Smooth muscle cell of the brain vasculature (primary cell): ENCODE results near the gene ZNF664.

Source experiments
- DNase-seq: peaks from one replicate; pipeline ENCODE4 v3.0.0-alpha.2; 2012; ENCODE audit warnings: low read depth, low spot score

ZNF664 gene

GRCh38 chr12:123958876-123959275 is 14.1 kb upstream of the ZNF664 start:
- DNase-seq, result no peak

- no peak for DNase-seq
These were observed 12.8 kb upstream of the ZNF664 start for GRCh38 chr12:123960029-123960735.

GRCh38 chr12:123960856-123961255 is 12.2 kb upstream of the ZNF664 start:
- no peak for DNase-seq

- DNase-seq, result no peak
These were observed 11.2 kb upstream of the ZNF664 start for GRCh38 chr12:123961585-123962345.

GRCh38 chr12:123962513-123962912 is 10.5 kb upstream of the ZNF664 start:
- DNase-seq, result no peak

GRCh38 chr12:123963821-123964220 is 9.2 kb upstream of the ZNF664 start:
- DNase-seq, result no peak

- no peak for DNase-seq
These were observed 7.6 kb upstream of the ZNF664 start for GRCh38 chr12:123965382-123965781.

- no peak for DNase-seq
These were observed 6.4 kb upstream of the ZNF664 start for GRCh38 chr12:123966596-123966995.

- no peak for DNase-seq
These were observed 5.9 kb upstream of the ZNF664 start for GRCh38 chr12:123967121-123967586.

- no peak for DNase-seq
These were observed 1.6 kb upstream of the ZNF664 start for GRCh38 chr12:123971449-123971769.

GRCh38 chr12:123971770-123972456 is 1.1 kb upstream of the ZNF664 start:
- DNase-seq, result no peak

GRCh38 chr12:123973552-123974341 is 732 bp downstream of the ZNF664 start:
- DNase-seq, result no peak

GRCh38 chr12:123976227-123976826 is 3.3 kb downstream of the ZNF664 start:
- DNase-seq, result no peak

- no peak for DNase-seq
These were observed 6.6 kb downstream of the ZNF664 start for GRCh38 chr12:123979566-123979965.

GRCh38 chr12:123982269-123982668 is 9.3 kb downstream of the ZNF664 start:
- no peak for DNase-seq

- peak; percentile 45 for DNase-seq
These were observed 10.9 kb downstream of the ZNF664 start for GRCh38 chr12:123983822-123984485.

GRCh38 chr12:123984903-123985302 is 11.9 kb downstream of the ZNF664 start:
- DNase-seq, result no peak

GRCh38 chr12:123986374-123986965 is 13.5 kb downstream of the ZNF664 start:
- no peak for DNase-seq

GRCh38 chr12:123987022-123987421 is 14.0 kb downstream of the ZNF664 start:
- DNase-seq, result no peak

GRCh38 chr12:123989168-123989567 is 16.2 kb downstream of the ZNF664 start:
- no peak for DNase-seq
